Neural cell (in vitro differentiated cells): Measurements from ENCODE around the gene MCC. TPM values are rescaled to one million over a fixed set of nuclear protein-coding genes. Genes with fewer than 3 reads are reported as not detected.

Experiments used
- H2AFZ ChIP-seq: fragments of 200-600, 300-800 bp; sonication (generic), shearing (Covaris generic); 2 replicates; pipeline ENCODE4 v1.6.0; 2014; ENCODE audit warnings: low read depth, mild to moderate bottlenecking, antibody characterized with exemption, low read length, moderate library complexity
- H3F3A ChIP-seq: fragments of 200-600 bp; shearing (Covaris generic); 2 replicates; pipeline ENCODE4 v1.6.1; 2016; ENCODE audit warnings: mild to moderate bottlenecking, moderate library complexity, mixed read lengths, antibody characterized with exemption, low read length; ENCODE audit not compliant: insufficient read depth, poor library complexity, severe bottlenecking
- H3K27ac ChIP-seq: fragments of 200-600, 300-800 bp; sonication (generic), shearing (Covaris generic); 2 replicates; pipeline ENCODE4 v1.5.1; 2014; ENCODE audit warnings: mild to moderate bottlenecking, low read length, moderate library complexity
- H3K27me3 ChIP-seq: fragments of 300-800, 200-600 bp; sonication (generic), shearing (Covaris generic); 2 replicates; pipeline ENCODE4 v1.6.0; 2014; ENCODE audit warnings: mild to moderate bottlenecking, low read depth, low read length, moderate library complexity; ENCODE audit not compliant: insufficient read depth
- H3K36me3 ChIP-seq: fragments of 300-800, 200-600 bp; sonication (generic), shearing (Covaris generic); 2 replicates; pipeline ENCODE4 v1.5.1; 2014; ENCODE audit warnings: mild to moderate bottlenecking, antibody characterized with exemption, low read length, moderate library complexity; ENCODE audit not compliant: insufficient read depth
- H3K4me2 ChIP-seq: fragments of 300-800, 200-600 bp; sonication (generic), shearing (Covaris generic); 2 replicates; pipeline ENCODE4 v1.6.0; 2014; ENCODE audit warnings: mild to moderate bottlenecking, low read length
- H3K4me3 ChIP-seq: fragments of 300-800, 200-600 bp; sonication (generic), shearing (Covaris generic); 2 replicates; pipeline ENCODE4 v1.5.1; 2014; ENCODE audit warnings: mild to moderate bottlenecking, low read length, moderate library complexity
- H3K79me2 ChIP-seq: fragments of 200-600 bp; shearing (Covaris generic); replicated peaks from 2 replicates; pipeline ENCODE4 v1.6.0; 2014; ENCODE audit warnings: mild to moderate bottlenecking, low read length, moderate library complexity; ENCODE audit not compliant: insufficient read depth
- H3K9ac ChIP-seq: fragments of 300-800, 200-600 bp; sonication (generic), shearing (Covaris generic); 2 replicates; pipeline ENCODE4 v1.6.1; 2016; ENCODE audit warnings: mild to moderate bottlenecking, low read length, mixed read lengths
- H3K9me2 ChIP-seq: fragments of 200-600 bp; shearing (Covaris generic); 2 replicates; pipeline ENCODE4 v1.6.1; 2016; ENCODE audit warnings: mild to moderate bottlenecking, low read length, mixed read lengths; ENCODE audit not compliant: insufficient read depth
- H3K9me3 ChIP-seq: fragments of 200-600, 300-800 bp; sonication (generic), shearing (Covaris generic); 2 replicates; pipeline ENCODE4 v1.6.1; 2016; ENCODE audit warnings: mild to moderate bottlenecking, mixed run types, low read length, moderate library complexity, mixed read lengths
- H4K20me1 ChIP-seq: fragments of 200-600 bp; shearing (Covaris generic); 2 replicates; pipeline ENCODE4 v1.6.1; 2016; ENCODE audit warnings: mild to moderate bottlenecking, mixed run types; ENCODE audit not compliant: insufficient read depth
- CTCF ChIP-seq: fragments of 450-650 bp; IDR thresholded peaks from 2 replicates; pipeline ENCODE4 v1.5.1; 2014; ENCODE audit warnings: antibody characterized with exemption, mild to moderate bottlenecking, moderate library complexity; ENCODE audit not compliant: poor library complexity, severe bottlenecking
- EP300 ChIP-seq: fragments of 450-650 bp; conservative IDR thresholded peaks from 2 replicates; pipeline ENCODE4 v1.6.1; 2014; ENCODE audit warnings: antibody characterized with exemption, mild to moderate bottlenecking, moderate library complexity; ENCODE audit not compliant: poor library complexity, severe bottlenecking
- EZH2 ChIP-seq: fragments of 200-600, 300-800 bp; shearing (Covaris generic), sonication (generic); IDR thresholded peaks from 2 replicates; pipeline ENCODE4 v1.6.1; 2014; ENCODE audit warnings: antibody characterized with exemption, low read length, borderline replicate concordance, mild to moderate bottlenecking; ENCODE audit not compliant: insufficient read depth, poor library complexity, severe bottlenecking
- MXI1 ChIP-seq: fragments of 450-650 bp; conservative IDR thresholded peaks from 2 replicates; pipeline ENCODE4 v1.6.1; 2014; ENCODE audit warnings: antibody characterized with exemption, mild to moderate bottlenecking; ENCODE audit not compliant: poor library complexity, severe bottlenecking
- POLR2AphosphoS5 ChIP-seq: IDR thresholded peaks from 2 replicates; pipeline ENCODE4 v1.6.1; 2012
- RAD21 ChIP-seq: fragments of 450-650 bp; conservative IDR thresholded peaks from 2 replicates; pipeline ENCODE4 v1.6.1; 2014; ENCODE audit warnings: antibody characterized with exemption, mild to moderate bottlenecking, moderate library complexity
- REST ChIP-seq: IDR thresholded peaks from 2 replicates; pipeline ENCODE4 v1.6.1; 2012; ENCODE audit warnings: borderline replicate concordance
- SMC3 ChIP-seq: fragments of 450-650 bp; conservative IDR thresholded peaks from 2 replicates; pipeline ENCODE4 v1.6.1; 2014; ENCODE audit warnings: antibody characterized with exemption, mild to moderate bottlenecking, moderate library complexity; ENCODE audit not compliant: poor library complexity
- TAF1 ChIP-seq: IDR thresholded peaks from 2 replicates; pipeline ENCODE4 v1.6.1; 2012; ENCODE audit warnings: low read depth
- polyA plus RNA-seq: library from polyadenylated mRNA; depleted of rRNA; stranded (reverse); fragments of >200 nt; gene quantifications from 2 replicates; pipeline ENCODE4 v1.2.3, GENCODE V29; 2014

The MCC gene
- polyA plus RNA-seq, 1 donor from 2014 or later, result 2.2 TPM

- H3K36me3 ChIP-seq, result no peaks in the 10 kb centered on the region
- H3K27ac ChIP-seq, result no peak overlapping the region
- H3K4me3 ChIP-seq, result no peak overlapping the region
- no peaks in the 10 kb centered on the region for H3K9me2 ChIP-seq
- H2AFZ ChIP-seq, result no peak overlapping the region
- no peaks in the 10 kb centered on the region for H4K20me1 ChIP-seq
- H3K27me3 ChIP-seq, result no peaks in the 10 kb centered on the region
- no peaks in the 10 kb centered on the region for H3K9me3 ChIP-seq
- H3K4me2 ChIP-seq, result no peak overlapping the region
- H3F3A ChIP-seq, result no peaks in the 10 kb centered on the region
- H3K9ac ChIP-seq, result no peak overlapping the region
- H3K79me2 ChIP-seq, result no peaks in the 10 kb centered on the region
- no peak for TF ChIP-seq POLR2AphosphoS5
- no peak for TF ChIP-seq TAF1
- TF ChIP-seq REST, result no peak
- TF ChIP-seq RAD21, result peak; percentile 89
- peak; percentile 81 for TF ChIP-seq CTCF
- TF ChIP-seq SMC3, result peak; percentile 93
- TF ChIP-seq EZH2, result no peak
- TF ChIP-seq MXI1, result no peak
- TF ChIP-seq EP300, result no peak
These were observed 157.6 kb downstream of the MCC start for GRCh38 chr5:113330533-113331208.

GRCh38 chr5:113329981-113330380, 158.3 kb downstream of the MCC start:
- H3K4me2 ChIP-seq, result no peak overlapping the region
- H3F3A ChIP-seq, result no peaks in the 10 kb centered on the region
- H3K36me3 ChIP-seq, result no peaks in the 10 kb centered on the region
- no peaks in the 10 kb centered on the region for H3K27me3 ChIP-seq
- H3K4me3 ChIP-seq, result no peak overlapping the region
- no peaks in the 10 kb centered on the region for H3K9me3 ChIP-seq
- H3K9ac ChIP-seq, result no peak overlapping the region
- H2AFZ ChIP-seq, result no peak overlapping the region
- TF ChIP-seq REST (no peak), TAF1 (no peak), EP300 (no peak), RAD21 (no peak), POLR2AphosphoS5 (no peak), EZH2 (no peak), CTCF (no peak), SMC3 (no peak), MXI1 (no peak)
- no peaks in the 10 kb centered on the region for H3K79me2 ChIP-seq
- H4K20me1 ChIP-seq, result no peaks in the 10 kb centered on the region
- H3K9me2 ChIP-seq, result no peaks in the 10 kb centered on the region
- no peak overlapping the region for H3K27ac ChIP-seq
